GM12865 (cell line): Measurements from ENCODE around the gene CDH11.

Experiments
- DNase-seq: peaks from one replicate; pipeline ENCODE4 v3.0.0; 2010; ENCODE audit warnings: low read depth
- H3K4me3 ChIP-seq: 2 replicates; pipeline ENCODE4 v1.5.1; 2011; ENCODE audit warnings: mild to moderate bottlenecking, low read depth, low read length, control low read depth
- TF ChIP-seq, protein P1 (sequence below): IDR thresholded peaks from 2 replicates; pipeline ENCODE4 v1.5.1; 2011; ENCODE audit warnings: low read length, control low read depth, low read depth, inconsistent platforms; ENCODE audit not compliant: insufficient read depth; ENCODE audit errors: missing control alignments

Gene CDH11

DNA sequence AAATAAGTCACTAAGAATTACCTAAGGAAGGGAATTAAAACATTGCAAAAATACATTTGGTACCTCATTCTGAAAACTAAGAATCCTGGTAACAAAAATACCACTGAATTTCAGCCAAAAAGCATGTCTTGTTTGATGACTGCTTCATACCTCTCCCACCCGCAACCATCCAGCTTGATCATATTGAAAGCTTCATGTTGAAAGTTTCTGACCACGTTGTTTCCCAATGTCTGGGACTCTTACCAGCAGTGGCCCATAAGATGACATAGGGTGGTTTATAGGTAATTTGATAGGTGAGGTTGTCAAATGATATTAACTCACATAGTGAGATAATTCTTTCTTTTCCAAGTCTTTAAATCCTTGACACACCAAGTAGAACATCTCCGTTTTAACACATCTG is 139.3 kb downstream of the CDH11 start:
- H3K4me3 ChIP-seq, result no peak overlapping the region
- DNase-seq, result no peak
- TF ChIP-seq, protein P1, sequence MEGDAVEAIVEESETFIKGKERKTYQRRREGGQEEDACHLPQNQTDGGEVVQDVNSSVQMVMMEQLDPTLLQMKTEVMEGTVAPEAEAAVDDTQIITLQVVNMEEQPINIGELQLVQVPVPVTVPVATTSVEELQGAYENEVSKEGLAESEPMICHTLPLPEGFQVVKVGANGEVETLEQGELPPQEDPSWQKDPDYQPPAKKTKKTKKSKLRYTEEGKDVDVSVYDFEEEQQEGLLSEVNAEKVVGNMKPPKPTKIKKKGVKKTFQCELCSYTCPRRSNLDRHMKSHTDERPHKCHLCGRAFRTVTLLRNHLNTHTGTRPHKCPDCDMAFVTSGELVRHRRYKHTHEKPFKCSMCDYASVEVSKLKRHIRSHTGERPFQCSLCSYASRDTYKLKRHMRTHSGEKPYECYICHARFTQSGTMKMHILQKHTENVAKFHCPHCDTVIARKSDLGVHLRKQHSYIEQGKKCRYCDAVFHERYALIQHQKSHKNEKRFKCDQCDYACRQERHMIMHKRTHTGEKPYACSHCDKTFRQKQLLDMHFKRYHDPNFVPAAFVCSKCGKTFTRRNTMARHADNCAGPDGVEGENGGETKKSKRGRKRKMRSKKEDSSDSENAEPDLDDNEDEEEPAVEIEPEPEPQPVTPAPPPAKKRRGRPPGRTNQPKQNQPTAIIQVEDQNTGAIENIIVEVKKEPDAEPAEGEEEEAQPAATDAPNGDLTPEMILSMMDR, result no peak

DNA sequence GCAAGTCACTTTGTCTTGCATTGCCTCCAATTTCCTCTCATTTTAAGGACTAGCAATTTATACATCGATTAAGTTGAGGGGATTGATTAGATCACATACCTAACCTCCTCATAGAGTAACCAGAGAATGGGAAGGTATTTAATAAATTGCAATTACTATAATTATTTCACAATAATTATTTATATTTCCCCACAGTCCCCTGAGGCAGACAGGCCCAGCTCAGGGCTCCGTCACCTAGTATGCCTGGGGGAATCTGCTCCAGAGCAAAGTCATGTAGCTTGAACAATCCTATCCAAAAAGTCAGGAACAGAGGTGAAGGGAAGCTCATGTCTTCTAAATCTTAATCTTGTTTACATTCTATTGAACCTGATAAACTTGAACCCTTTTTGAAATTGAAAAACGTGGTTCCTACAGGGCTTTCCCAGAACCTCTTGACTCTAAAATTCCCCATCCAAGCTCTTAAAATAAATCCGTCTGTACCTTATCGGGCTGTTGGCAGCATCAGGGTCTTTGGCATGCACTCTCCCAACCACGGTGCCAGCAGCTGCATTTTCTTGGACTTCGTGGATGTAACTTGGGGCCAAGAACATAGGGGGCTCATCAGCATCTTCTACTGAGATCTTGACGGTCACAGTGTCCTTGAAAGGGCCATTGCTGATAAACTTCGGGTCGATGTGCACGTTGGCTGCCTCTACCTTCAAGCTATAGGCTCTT is 140.1 kb downstream of the CDH11 start:
- DNase-seq, result no peak
- no peak overlapping the region for H3K4me3 ChIP-seq
- TF ChIP-seq, protein P1, result no peak

DNA sequence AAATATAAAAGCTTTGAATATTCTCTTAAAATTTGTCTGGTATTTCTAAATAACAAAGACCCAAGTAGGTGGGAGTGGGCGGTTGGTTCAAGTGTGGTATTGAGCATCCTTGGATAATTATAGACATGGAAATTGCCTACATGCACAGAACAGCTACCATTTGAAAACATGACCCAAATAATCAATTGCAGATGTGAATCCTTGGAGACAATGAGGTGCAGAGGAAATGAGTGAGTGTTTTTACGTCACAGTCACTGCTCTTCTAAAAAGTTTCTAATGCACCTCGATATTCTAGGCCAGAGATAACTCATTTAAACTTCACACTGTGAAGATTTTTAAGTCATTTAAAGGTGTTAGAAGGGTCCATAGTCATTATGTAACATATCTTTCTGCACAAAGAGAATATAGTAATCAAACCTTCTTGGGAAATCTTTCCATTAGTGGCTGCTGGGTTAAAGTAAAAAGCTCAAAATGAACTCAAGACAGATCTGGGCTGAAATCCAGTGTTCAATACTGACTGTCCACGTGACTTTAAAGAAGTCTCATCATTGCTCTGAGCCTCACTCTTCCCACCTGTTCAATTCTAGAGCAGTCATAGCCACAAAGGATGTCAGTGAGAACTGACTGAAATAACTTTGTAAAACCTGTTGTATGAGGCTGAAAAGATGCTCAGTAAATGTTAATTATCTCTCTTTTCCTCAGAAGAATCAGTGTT is 144.5 kb downstream of the CDH11 start:
- no peak for DNase-seq

DNA sequence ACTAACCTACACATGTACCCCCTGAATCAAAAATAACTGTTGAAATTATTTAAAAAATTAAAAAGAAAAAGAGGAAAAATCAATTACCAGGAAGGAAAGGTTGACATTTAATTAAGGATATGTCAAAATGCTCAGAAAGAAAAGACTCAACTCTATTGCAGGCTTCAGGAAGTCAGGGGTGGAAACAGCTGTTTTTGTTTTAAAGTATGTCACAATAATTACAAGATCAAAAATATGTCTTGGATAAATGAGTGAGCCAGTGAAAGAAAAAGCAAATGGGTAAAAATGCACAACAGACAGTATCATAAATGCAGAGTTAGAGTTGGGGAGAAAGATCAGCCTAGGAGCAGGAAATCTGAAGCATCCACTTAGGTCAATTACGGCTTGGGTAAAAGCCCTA is 146.0 kb downstream of the CDH11 start:
- H3K4me3 ChIP-seq, result no peak overlapping the region
- no peak for DNase-seq
- TF ChIP-seq, protein P1, result no peak

More for the DNA sequence above, 144.5 kb downstream of the CDH11 start:
- no peak overlapping the region for H3K4me3 ChIP-seq
- TF ChIP-seq, protein P1, result no peak

DNA sequence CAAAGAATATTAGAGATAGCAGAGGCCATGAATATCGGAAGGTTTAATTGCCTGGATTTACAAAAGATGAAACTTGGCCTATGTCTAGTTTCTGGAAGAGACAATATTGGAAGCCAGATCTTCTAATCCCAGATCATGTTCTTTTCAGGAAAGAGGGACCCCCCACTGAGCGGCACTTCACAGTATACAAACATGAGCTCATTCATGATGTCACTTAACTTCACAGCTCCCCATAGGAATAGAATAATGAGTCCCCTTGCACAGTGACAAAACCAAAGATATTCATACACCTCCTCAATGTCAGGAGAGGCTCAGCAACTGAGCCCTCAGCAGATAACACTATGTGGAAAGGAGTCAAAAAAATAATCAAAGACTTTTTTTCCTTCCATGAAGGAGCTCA is 147.5 kb downstream of the CDH11 start:
- no peak overlapping the region for H3K4me3 ChIP-seq
- DNase-seq, result no peak
- TF ChIP-seq, protein P1, result no peak

DNA sequence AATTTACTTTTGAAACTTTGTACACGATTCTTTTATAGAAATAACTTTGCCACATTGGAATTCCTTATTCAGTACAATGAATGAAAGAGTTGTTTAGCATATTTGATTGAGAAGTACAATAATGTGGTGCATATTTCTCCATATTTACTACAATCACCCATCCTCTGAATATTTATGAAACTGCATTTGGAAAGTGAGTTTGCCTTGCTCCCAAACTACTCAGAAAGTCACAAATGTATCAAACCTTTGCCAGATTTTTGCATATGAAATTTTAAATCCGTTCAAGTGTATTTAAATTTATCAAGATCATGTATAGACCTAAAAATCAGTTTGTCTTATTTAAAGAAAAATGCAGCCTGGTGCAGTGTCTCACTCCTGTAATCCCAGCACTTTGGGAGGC is 148.7 kb downstream of the CDH11 start:
- H3K4me3 ChIP-seq, result no peak overlapping the region
- TF ChIP-seq, protein P1, result no peak
- no peak for DNase-seq
